ENCODE results near the gene HINT3. TPM values are rescaled to one million over a fixed set of nuclear protein-coding genes. Genes with fewer than 3 reads are reported as not detected.

Gene HINT3
- total RNA-seq, 1 experiment from 2014 or later: 11.7 TPM

- H3K27me3 Mint-ChIP-seq (ENCODE audit: low read depth): no peaks in the 10 kb centered on the region
Observed at GRCh38 chr6:126017668-126018067, 61.1 kb downstream of the HINT3 start.

More at GRCh38 chr6:126017668-126018067, 61.1 kb downstream of the HINT3 start:
- Mint-ChIP-seq H3K36me3 (ENCODE audit: insufficient read depth in 1 of 3, low read depth in 3 of 3) (peaks cover 26 to 73% (median 70%) of the 10 kb centered on the region in 3 experiments; a peak in 6 of 7 replicates), H3K27ac (no peak overlapping the region), H3K4me1 (no peaks in the 10 kb centered on the region), H3K9me3 (no peaks in the 10 kb centered on the region), H3K4me3 (no peak overlapping the region)
- Histone ChIP-seq H4K20me1 (ENCODE audit: control insufficient read depth, insufficient read depth, insufficient read length) (peaks cover 3% of the 10 kb centered on the region), H2BK5ac (ENCODE audit: insufficient read length, low read length) (no peak overlapping the region), H3K4ac (ENCODE audit: low read depth, low read length) (no peak overlapping the region), H3K9ac (ENCODE audit: extremely low read depth, insufficient read length, low read length) (no peak overlapping the region), H3T11ph (ENCODE audit: low read length) (no peak overlapping the region), H2AK5ac (ENCODE audit: insufficient read length, low read length) (no peak overlapping the region), H3K27me3 (ENCODE audit: insufficient read depth, low read length) (no peaks in the 10 kb centered on the region), H3K18ac (ENCODE audit: insufficient read length, low read depth, low read length) (no peak overlapping the region), H2AFZ (ENCODE audit: low read length) (no peak overlapping the region), H2BK20ac (ENCODE audit: low read depth, low read length, poor library complexity, severe bottlenecking) (no peak overlapping the region), H2BK15ac (ENCODE audit: low read depth, low read length) (no peak overlapping the region), H3K79me2 (ENCODE audit: insufficient read depth, low read length) (no peaks in the 10 kb centered on the region), H3K4me2 (ENCODE audit: insufficient read depth, insufficient read length, low read length) (no peak overlapping the region), H3K79me1 (ENCODE audit: insufficient read depth, low read depth, low read length, poor library complexity, severe bottlenecking) (no peaks in the 10 kb centered on the region), H4K5ac (ENCODE audit: insufficient read length, low read depth, low read length) (no peak overlapping the region), H4K91ac (ENCODE audit: insufficient read length, low read depth, low read length) (no peak overlapping the region), H3K9me3 (ENCODE audit: control insufficient read depth, low read depth, low read length) (no peaks in the 10 kb centered on the region), H3K56ac (ENCODE audit: insufficient read length, low read depth, low read length) (no peak overlapping the region), H4K8ac (replicated peaks; ENCODE audit: insufficient read length, low read depth, low read length) (no peak overlapping the region), H2BK12ac (ENCODE audit: insufficient read length, low read depth, low read length) (no peak overlapping the region), H2BK120ac (ENCODE audit: low read depth, low read length, poor library complexity, severe bottlenecking) (no peak overlapping the region), H3K23me2 (ENCODE audit: insufficient read length, low read depth, low read length, poor library complexity, severe bottlenecking) (no peaks in the 10 kb centered on the region), H3K4me1 (ENCODE audit: insufficient read depth, low read length) (no peaks in the 10 kb centered on the region), H3K27ac (ENCODE audit: insufficient read length, low read depth, low read length) (no peak overlapping the region), H3K14ac (ENCODE audit: insufficient read depth, low read length) (no peak overlapping the region), H3K23ac (ENCODE audit: insufficient read length, low read depth, low read length) (no peak overlapping the region)
- no peak for DNase-seq
- no peak for TF ChIP-seq CTCF (conservative IDR thresholded peaks at IDR 0.05)

All from H9 (cell line).